Activated T-cell treated with anti-CD3 and anti-CD28 coated beads, Interleukin-2, amount 50 U/mL, for 48 hours (primary cell): ENCODE data around the gene GSTT4.
"Not testable (repeated sequence)": the region's sequence is repeated elsewhere in the genome, so short reads cannot be mapped to it uniquely, and the experiment has no call there.

Source experiments
- DNase-seq, 2 experiments: peaks; one replicate each; pipeline ENCODE4 v3.0.0-alpha.2; 2020

GSTT4 gene

DNA sequence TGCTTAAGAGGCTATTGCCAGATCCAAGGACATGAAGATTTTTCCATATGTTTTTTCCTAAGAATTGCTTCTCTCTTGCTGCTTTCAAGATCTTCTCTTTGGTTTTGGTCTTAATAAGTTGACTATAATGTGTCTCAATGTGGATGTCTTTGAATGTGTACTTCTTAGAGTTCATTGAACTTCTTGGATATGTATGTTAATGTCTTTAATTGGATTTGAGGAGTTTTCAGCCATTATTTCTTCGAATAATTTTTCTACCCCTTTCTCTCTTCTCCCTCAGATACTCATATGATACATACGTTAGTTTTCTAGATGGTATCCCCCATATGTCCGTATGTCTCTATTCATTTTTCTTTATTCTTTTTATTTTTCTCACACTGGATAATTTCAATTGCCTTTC, 19.1 kb upstream of the GSTT4 start:
- DNase-seq, result no peak

DNA sequence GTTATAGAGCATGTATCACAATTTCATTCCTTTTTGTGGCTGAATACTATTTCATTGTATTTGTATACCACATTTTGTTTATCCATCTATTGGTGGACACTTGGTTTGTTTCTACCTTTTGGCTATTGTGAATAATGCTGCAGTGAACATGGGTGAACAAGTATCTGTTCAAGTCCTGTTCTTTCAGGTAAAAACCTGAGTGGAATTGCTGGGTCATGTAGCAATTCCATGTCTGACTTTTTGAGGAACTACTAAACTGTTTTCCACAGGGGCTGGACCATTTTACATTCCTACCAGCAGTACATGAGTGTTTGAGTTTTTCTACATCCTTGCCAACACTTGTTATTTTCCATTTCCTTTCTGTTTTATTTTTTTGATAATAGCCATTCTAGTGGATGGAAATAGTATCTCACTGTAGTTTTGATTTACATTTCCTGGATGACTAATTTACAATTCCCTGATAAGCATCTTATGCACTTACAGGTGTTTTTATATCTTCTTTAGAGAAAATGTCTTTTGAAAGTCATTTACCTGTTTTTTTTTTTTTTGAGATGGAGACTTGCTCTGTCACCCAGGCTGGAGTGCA, 18.0 kb upstream of the GSTT4 start:
- no peak for DNase-seq

DNA sequence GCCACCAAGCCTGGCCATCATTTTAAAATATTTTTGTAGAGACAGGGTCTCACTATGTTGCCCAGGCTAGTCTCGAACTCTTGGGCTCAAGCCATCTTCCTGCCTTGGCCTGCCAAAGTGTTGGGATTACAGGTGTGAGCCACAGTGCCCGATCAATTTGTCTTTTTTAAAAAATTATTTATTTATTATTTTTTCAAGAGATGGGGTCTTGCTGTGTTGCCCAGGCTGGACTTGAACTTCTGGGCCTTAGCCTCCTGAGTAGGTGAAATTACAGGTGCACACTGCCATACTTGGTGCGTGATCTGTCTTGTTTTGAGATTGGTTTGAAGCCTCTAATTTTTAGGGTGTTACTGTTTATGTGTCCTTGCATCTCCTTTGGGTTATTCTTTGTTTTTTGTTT, 16.1 kb upstream of the GSTT4 start:
- DNase-seq, result peak in 1 of 2 experiments; percentile 4

DNA sequence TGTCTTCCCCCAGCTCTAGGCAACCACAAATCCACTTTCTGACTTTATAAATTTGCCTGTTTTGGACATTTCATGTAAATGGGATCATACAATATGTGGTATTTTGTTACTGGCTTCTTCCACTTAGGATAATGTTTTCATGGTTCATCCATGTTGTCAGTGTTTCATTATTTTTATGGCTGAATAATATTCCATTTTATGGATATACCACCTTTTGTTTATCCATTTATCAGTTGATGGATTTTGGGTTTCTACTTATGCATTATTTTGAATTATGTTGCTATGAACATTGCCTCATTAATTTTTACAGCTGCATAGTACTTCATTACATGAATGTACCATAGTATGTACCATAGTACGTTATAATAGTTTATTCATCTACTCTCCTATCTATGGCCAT, 10.9 kb upstream of the GSTT4 start:
- no peak for DNase-seq

DNA sequence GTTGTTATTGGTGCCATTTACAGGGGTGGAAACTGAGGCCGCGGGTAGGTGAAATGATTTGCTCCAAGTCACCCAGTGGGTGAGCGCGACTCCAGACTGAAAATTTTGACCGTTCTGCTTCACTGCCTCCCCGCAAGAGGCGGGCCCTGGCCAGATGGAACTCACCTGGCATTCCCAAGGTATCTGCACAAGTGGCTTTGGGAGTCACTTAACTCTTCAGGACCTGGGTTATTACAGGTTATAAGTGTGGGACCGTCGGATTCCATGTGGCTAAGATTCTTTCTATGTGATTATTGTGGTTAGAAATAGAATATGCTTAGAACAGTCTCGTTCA, 6.4 kb upstream of the GSTT4 start:
- no peak for DNase-seq

DNA sequence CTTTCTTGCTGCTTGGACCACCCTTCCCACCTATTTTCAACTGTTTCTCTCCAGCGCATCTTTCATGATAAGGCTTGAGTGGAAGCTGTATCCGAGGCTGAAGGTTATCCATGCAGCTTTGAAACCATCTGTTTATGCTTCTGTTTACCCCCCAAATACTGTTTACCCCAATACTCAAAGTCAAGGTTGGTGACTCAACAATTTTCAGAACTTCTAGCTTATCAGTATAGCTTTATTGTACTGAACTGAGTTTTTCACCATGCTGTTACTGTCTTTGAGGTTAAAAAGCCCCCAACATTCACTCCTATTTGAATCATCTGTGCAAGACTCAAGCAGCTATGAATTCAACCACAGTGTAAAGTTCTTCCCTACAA, 4.8 kb upstream of the GSTT4 start:
- no peak for DNase-seq

DNA sequence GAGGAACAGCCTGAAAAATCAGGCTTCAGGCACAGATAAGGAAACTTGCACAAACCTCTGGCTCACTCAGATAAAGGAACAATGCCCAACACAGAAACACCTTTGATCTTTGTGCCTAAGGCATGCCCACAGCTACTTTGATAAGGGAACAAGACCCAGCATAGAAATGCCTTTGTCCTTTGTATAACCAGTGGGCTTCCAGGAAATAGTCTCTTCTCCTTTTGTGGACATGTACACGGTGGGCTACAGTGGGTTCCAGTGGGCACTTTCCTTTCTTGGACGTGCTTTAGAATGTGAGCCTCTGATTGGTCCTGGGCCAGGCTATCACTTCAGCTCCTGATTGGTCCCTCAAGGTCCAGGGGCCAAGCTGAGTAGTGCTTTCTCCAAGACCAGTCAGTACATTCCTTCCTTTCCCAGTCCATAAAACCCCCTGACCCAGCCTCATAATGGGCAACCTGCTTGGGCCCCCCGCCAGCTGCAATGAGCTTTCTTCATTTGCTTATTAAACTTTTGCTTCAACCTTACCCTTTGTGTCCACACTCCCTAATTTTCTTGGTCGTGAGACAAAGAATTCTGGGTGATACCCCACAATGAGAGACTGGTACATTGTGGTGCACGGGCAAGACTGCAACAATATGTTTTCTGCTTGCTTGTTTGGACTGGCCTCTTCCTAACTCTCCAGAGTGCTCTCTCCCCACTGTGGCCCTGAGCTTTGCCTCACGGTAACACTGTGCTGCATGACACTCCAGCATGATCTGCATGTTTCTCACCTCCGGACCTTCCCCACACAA, 4.2 kb upstream of the GSTT4 start:
- no peak for DNase-seq

DNA sequence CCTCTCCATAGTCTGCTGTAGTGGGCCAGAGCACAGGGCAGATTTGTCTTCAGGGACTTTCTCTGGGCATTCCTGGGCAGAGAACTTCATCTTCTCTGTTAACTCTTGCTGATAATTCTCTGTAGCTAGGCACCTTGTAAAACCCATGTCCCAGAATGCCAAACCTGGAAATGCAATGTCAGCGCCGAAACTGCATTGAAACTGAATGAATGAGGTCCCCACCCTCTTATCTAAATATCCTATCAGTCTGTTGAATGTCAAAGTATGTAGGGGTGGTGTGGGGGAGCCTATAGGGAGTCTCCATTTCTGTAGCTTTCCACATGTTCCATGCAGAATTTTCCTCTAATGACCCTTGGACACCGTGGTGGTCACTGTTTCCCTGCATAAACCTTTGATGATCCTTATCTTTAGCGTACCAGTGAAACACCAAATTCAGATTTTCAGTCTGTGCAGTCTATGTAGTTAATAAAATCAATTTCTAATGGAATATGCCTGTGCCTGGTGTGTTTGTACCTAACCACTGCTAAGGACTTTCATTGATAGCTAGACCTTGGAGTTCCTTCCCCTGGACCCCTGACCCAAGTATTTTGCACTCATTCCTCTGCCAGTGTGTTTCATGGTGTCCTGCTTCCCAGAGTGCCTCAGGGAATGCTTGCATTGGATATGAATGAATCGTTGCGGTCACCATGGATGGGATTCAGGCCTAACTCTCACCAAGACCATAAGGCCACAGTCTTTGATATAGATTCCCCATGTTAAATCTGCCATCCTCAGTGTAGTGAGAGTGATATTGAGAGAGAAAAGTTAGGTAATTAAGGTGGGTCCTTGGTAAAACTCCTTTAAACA, 3.4 kb upstream of the GSTT4 start:
- no peak for DNase-seq

DNA sequence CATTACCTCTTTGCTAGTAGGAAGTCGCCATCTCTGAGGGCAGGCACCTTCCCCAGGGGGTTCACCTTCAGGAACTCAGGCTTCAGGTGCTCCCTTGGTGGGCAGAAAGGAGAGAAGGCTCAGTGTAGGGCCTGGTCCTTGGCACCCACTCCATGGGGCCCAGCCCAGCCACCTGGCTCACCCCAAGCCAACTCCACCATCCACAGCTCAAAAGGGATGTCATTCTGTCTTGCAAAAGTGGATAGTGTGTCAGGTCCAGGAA, 2.7 kb upstream of the GSTT4 start:
- no peak for DNase-seq

DNA sequence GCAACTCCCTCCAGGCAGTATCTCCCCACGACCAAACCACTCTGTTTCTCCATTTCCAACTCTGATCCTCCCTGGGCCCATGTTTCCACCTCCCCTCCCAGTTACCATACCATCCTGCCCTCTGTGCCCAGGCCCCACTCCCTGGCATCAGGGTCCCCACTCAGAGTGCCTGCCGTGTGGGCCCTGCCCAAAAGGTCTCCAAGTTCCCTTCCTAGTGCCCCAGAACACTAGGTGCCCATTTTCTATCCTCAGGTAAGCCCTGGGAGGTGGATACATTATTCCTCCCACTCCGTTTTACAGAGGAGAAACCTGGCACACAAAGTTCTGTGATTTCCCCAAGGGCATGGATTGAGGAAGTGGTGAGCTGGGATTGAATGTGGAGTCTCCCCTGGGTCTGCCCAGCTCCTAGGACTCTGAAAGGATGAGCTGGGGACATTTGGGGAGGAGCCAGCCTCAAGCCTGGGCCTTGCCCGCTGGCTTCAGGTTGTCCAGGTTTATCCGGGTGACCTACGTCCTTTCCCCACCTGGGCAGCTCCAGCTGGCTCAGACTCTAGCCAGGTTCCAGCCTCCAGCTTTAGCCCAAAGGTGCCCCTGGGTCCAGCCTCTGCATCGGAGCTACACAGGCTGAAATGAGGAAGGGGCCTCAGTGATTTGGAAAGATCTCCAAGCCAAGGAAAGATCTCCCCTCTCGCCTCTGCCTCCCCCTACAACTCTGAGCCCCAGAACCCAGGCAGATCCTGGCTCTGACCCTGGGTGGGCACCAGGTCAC, 2.2 kb upstream of the GSTT4 start:
- DNase-seq, result no peak

DNA sequence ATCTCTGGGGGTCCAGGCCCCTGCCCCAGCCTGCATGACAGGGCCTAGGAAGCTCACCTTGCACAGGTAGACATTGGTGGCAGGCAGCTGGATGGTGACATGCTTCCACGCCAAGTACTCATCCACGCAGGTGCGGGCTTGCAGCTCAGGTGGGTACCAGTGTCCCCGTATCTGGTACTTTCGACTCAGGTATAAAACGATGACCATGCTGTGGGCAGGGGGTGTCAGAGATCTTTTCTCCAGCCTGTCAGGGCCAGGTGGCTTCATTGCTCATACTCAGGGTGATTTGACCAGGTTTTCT, 1.6 kb upstream of the GSTT4 start:
- DNase-seq, result no peak

DNA sequence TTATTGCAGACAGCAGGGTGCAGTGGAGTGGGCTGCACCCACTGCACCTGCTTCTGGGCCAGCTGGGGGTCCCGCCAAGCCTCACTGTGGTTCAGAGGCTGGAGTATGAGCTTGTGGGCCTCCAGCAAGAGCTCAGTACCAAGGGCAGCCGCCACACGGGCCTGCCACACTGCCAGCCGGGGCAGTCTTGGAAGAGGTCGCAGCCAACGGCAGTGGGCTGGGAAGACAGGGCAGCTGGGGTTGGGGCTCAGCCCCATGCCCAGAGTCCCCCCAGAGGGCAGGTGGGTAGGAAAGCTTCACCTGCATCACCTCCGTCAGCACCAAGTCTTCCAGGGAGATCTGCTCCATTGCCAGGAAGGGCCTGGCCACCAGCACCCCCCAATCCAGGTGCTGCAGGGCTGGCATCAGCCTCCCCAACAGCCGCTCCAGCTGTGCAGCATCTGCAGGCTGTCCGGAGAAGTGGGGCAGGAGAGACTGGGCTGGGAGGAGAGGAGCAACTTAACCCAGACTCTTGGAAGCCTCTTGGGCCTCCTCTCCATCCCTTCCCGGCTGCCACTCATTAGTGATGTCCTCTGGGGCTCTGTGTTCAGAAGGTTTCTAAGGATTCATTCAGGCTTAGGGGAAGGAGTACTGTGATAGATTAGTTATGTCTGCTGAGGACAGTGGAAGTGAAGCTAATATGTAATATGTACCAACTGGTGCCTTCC, 1.1 kb upstream of the GSTT4 start:
- no peak for DNase-seq

DNA sequence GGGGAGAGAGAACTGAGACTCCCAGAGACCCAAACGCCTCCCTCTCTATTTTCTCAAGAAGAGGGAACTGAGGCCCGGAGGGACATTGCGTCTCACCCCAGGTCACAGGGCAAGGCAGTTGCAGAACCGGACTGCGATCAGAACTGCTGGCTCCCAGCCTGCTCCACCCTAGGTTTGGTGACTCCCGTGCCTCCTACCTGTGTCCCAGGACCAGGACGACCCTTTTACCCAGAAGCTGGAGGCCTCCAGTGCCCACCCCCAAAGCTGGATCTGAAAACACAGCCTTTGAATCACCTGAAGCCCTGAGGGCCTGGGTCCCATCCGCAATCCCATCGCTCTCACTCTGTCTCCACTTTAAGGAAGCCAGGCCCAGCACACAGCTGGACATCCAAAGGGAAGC, 1.4 kb downstream of the GSTT4 start:
- no peak for DNase-seq

DNA sequence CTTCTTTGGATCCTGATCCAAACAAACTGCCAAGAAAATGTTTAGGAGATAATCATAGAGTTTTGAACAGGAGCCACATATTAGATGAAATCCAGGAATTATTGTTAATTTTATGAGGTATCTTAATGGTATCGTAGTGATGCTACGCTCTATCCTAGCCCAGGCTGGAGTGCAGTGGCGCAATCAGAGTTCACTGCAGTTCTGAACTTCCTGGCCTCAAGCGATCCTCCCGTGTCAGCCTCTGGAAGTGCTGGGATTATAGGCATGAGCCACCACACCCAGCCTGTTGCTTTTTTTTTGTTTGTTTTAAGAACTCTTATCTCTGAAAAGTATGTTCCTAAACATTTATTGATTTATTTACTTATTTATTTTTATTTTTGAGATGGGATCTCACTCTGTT, 2.4 kb downstream of the GSTT4 start:
- DNase-seq, result no peak

DNA sequence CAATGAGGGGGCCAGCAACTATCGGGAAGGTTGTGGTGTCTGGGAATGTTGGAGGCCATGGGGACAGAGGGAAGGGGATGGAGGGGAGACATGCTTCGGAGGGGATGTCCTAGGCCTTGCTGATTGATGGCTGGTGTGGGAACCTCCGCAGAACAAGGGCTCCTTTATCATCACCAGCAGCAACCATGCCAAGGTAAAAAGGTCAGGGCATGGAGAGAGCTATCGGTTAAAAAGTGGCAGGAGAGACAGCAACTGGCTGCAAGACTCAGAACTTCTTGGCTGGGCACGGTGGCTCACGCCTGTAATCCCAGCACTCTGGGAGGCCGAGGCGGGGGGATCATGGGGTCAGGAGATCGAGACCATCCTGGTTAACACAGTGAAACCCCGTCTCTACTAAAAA, 3.0 kb downstream of the GSTT4 start:
- no peak for DNase-seq

DNA sequence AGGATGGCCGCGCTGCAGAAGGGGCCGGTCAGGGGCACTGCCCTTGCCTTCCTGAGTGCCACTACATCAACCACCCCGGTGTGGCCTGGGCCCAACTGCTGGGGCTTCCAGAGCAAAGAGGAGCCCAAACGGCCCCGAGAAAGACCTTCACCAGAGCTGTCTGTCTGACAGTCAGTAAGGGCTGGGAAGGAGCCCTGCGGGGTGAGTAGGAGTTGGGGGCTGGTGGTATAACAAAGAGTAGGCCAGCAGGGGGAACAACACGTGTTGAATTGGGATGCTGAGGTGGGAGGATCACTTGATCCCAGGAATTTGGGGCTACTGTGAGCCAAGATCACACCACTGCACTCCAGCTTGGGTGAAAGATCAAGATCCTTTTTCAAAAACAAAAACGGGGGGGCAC, 3.9 kb downstream of the GSTT4 start:
- no peak for DNase-seq

DNA sequence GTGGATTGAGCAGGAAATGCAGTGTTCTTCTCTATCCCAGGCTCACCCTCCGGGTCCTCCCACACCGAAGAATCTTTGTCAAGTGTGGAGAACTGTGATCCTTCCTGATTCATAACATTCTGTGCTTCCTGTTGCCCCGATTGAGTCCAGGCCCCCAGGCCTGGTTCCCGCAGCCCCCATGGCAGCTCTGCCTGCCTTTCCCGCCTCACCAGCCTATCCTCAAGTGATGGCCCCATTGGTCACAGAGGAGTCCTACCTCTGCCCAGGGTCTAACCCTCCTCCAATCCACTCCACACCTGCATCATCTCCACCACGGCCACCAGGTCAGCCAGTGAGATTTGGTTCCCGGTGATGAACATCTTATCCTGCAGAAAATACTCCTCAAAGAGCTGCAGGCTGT, 5.5 kb downstream of the GSTT4 start:
- not testable (repeated sequence) for DNase-seq

DNA sequence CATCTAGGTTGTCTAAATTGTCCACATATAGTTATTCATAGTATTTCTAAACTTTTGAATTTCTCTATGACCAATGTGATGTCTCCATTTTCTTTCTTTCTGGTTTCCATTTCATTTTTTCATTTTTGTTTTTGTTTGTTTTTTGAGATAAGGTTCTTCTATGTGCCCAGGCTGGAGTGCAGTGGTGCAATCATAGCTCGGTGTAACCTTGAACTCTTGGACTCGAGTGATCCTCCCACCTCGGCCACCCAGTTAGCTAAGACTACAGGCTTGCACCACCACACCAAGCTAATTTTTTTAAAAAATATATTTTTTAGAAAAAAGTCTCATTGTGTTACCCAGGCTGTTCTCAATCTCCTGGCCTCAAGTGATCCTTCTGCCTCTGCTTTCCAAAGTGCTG, 8.2 kb downstream of the GSTT4 start:
- DNase-seq, result no peak

DNA sequence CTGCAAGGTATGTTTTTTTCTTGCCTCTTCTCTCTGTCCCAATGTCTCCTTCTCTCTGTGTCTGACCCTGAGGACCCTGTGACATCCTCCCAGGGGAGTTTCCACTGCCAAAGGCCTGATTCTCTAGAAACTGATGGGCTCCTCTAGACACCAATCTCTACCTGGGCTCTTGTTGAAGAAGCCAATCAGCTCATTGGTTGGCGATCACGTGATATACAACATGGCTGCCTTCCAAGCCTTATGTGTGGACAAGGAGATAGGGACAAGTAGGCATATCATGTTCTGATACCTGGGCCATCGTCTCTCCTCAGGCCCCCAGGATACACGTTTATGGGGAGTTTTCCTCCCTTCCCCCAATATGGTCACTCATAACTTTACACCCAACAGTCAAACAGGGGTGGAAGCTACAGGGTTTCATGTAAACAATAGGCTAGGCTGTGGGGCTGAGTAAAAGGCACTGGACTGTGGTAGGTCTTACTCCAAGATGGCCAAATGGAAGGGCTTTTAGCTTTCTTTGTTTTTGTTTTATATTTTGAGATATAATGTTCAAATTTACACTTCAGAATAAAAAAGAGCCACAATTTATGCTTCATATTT, 11.6 kb downstream of the GSTT4 start:
- DNase-seq, result not testable (repeated sequence)

DNA sequence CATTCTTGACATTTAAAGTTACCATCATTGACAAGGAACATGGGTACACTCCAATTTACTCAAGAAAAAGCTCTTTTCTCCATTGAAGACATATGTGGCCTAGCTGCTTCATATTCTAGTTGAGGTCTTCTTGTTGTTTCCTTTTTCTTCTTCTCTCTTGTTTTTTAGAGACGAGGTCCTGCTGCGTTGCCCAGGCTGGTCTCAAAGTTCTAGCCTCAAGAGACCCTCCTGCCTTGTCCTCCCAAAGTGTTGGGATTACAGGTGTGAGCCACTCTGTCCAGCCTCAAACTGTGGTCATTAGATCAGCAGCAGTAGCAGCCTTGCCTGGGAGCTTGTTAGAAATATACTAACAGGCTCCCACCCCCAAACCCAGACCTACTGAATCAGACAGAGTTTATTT, 12.2 kb downstream of the GSTT4 start:
- not testable (repeated sequence) for DNase-seq

DNA sequence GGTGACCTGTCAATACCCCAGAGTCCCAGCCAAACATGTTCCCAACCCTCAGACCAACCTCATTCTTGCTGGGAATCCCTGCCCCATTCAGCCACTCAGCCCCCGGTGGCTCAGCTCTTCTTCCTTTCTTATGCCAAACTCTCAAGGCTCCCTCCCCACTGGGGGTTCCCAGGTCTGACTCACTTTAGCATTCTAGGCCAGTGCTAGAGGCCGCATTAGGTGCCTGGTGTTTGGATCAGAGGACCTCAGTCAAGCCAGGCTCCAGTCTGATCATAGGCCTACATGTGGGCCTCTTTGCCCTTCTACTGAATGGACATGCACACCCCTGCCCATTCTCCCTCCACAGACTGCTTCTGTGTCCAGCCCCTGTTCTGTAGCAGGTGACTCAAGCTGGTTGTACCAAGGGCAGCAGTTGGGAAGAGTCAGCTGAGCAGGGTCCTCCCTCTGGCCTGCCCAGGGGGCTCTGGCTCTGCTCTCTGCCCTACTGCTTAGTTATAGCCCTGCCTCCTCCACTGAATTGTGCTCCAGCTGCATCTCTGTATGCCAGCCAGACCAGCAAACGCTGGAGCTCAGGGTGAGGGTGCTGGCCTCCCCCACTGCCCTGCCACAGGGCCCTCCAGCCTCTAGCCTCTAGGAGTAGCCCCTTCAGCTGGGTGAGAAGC, 15.5 kb downstream of the GSTT4 start:
- not testable (repeated sequence) for DNase-seq

DNA sequence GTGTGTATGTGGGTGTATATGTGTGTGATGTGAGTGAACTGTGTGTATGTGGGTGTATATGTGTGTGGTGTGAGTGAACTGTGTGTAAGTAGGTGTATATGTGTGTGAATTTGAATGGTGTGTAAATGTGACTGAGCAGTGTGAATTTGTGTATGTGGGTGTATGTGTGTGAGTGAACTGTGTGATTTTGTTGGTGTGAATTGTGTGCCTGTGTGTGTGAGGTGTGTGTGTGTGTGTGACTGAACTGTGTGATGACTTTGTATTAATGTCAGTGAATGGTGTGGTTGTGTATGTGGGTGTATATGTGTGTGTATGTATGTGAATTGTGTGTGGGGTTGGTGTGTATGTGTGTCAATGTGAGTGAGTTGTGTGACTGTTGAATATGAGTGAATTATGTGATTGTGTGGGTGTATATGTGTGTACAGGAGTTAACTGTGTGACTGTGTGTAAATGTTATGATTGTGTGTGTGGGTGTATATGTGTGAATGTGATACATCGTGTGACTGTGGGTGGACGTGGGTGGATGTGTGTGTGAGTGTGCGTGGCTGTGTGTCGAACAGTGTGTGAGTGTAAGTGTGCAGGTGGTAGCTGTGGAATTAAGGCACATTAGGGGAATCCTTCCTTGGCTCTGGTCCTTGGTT, 18.6 kb downstream of the GSTT4 start:
- not testable (repeated sequence) for DNase-seq
